HEK293 (cell line): Measurements from ENCODE around the gene RNF39.
"Not testable (repeated sequence)": the region's sequence is repeated elsewhere in the genome, so short reads cannot be mapped to it uniquely, and the experiment has no call there.

Experiments
- CTCF ChIA-PET: fragments of 350-600 bp; formaldehyde crosslinking; extraction: SDS; loops from one replicate; lab custom pipeline; 2021; ENCODE audit warnings: antibody characterized with exemption; lab: Yijun Ruan, JAX
- POLR2A ChIA-PET: fragments of 300-600 bp; formaldehyde crosslinking; extraction: SDS; loops from one replicate; lab custom pipeline; 2020; ENCODE audit warnings: antibody characterized with exemption, inconsistent platforms; lab: Yijun Ruan, JAX
- H3K27ac ChIP-seq: fragments of 200-500 bp; sonication (Bioruptor generic); 2 replicates; pipeline ENCODE4 v1.5.1; 2014; ENCODE audit warnings: low read depth, low read length, control low read depth, inconsistent platforms; ENCODE audit errors: extremely low read depth
- H3K36me3 ChIP-seq, 2 experiments: fragments of 200-500 bp in 1 of 2; sonication (Bioruptor generic) in 1 of 2; 1 replicate in 1 of 2; 2 replicates in 1 of 2; pipeline ENCODE4 v1.5.1; 2014 to 2017; ENCODE audit warnings: inconsistent platforms in 2 of 2, low read length in 2 of 2; ENCODE audit not compliant: control insufficient read depth in 2 of 2, insufficient read depth in 1 of 2
- H3K4me1 ChIP-seq: fragments of 200-500 bp; sonication (Bioruptor generic); 2 replicates; pipeline ENCODE4 v1.5.1; 2014; ENCODE audit warnings: mild to moderate bottlenecking, low read length, inconsistent platforms; ENCODE audit not compliant: control insufficient read depth, insufficient read depth
- H3K4me3 ChIP-seq: 2 replicates; pipeline ENCODE4 v1.5.1; 2011; ENCODE audit warnings: low read depth, mild to moderate bottlenecking, control low read depth, low read length, moderate library complexity
- H3K9me3 ChIP-seq: fragments of 200-500 bp; sonication (Bioruptor generic); 2 replicates; pipeline ENCODE4 v1.5.1; 2014; ENCODE audit warnings: low read depth, low read length, inconsistent platforms; ENCODE audit not compliant: control insufficient read depth, insufficient read depth
- KLF1 ChIP-seq: fragments of 450-650 bp; formaldehyde crosslinking; IDR thresholded peaks from 2 replicates; pipeline ENCODE4 v1.5.1; 2016; ENCODE audit warnings: missing biosample characterization, missing genetic modification characterization
- KLF10 ChIP-seq: fragments of 450-650 bp; IDR thresholded peaks from 2 replicates; pipeline ENCODE4 v1.5.1; 2018; ENCODE audit warnings: missing biosample characterization, mild to moderate bottlenecking, missing genetic modification characterization
- KLF9 ChIP-seq: fragments of 450-650 bp; formaldehyde crosslinking; IDR thresholded peaks from 2 replicates; pipeline ENCODE4 v1.5.1; 2016; ENCODE audit warnings: missing biosample characterization, missing genetic modification characterization, low read depth
- SCRT2 ChIP-seq: fragments of 450-650 bp; formaldehyde crosslinking; IDR thresholded peaks from 2 replicates; pipeline ENCODE4 v1.5.1; 2016; ENCODE audit warnings: missing biosample characterization, missing genetic modification characterization
- ZBTB1 ChIP-seq: fragments of 450-650 bp; formaldehyde crosslinking; IDR thresholded peaks from 2 replicates; pipeline ENCODE4 v1.5.1; 2016; ENCODE audit warnings: missing biosample characterization, missing genetic modification characterization
- ZNF140 ChIP-seq: fragments of 450-650 bp; formaldehyde crosslinking; IDR thresholded peaks from 2 replicates; pipeline ENCODE4 v1.5.1; 2016; ENCODE audit warnings: missing biosample characterization, missing genetic modification characterization
- ZNF16 ChIP-seq: fragments of 450-650 bp; formaldehyde crosslinking; IDR thresholded peaks from 2 replicates; pipeline ENCODE4 v1.5.1; 2016; ENCODE audit warnings: low read depth, missing biosample characterization, missing genetic modification characterization
- ZNF169 ChIP-seq: fragments of 450-650 bp; formaldehyde crosslinking; IDR thresholded peaks from 2 replicates; pipeline ENCODE4 v1.5.1; 2016; ENCODE audit warnings: missing biosample characterization, missing genetic modification characterization
- ZNF37A ChIP-seq: fragments of 450-650 bp; IDR thresholded peaks from 2 replicates; pipeline ENCODE4 v1.5.1; 2018; ENCODE audit warnings: missing biosample characterization, missing genetic modification characterization
- ZNF398 ChIP-seq: fragments of 450-650 bp; formaldehyde crosslinking; IDR thresholded peaks from 2 replicates; pipeline ENCODE4 v1.5.1; 2017; ENCODE audit warnings: missing biosample characterization, missing genetic modification characterization
- ZNF423 ChIP-seq: fragments of 450-650 bp; formaldehyde crosslinking; IDR thresholded peaks from 2 replicates; pipeline ENCODE4 v1.5.1; 2016; ENCODE audit warnings: missing biosample characterization, missing genetic modification characterization
- ZNF48 ChIP-seq: fragments of 450-650 bp; formaldehyde crosslinking; IDR thresholded peaks from 2 replicates; pipeline ENCODE4 v1.5.1; 2016; ENCODE audit warnings: missing biosample characterization, missing genetic modification characterization
- ZNF501 ChIP-seq: fragments of 450-650 bp; formaldehyde crosslinking; IDR thresholded peaks from 2 replicates; pipeline ENCODE4 v1.5.1; 2016; ENCODE audit warnings: missing biosample characterization, missing genetic modification characterization
- ZNF513 ChIP-seq: fragments of 450-650 bp; IDR thresholded peaks from 2 replicates; pipeline ENCODE4 v1.5.1; 2018; ENCODE audit warnings: missing biosample characterization, missing genetic modification characterization
- ZNF518A ChIP-seq: fragments of 450-650 bp; formaldehyde crosslinking; conservative IDR thresholded peaks from 2 replicates; pipeline ENCODE4 v1.5.1; 2016; ENCODE audit warnings: low read depth, missing biosample characterization, missing genetic modification characterization
- ZNF521 ChIP-seq: fragments of 450-650 bp; formaldehyde crosslinking; IDR thresholded peaks from 2 replicates; pipeline ENCODE4 v1.5.1; 2017; ENCODE audit warnings: missing biosample characterization, mild to moderate bottlenecking, missing genetic modification characterization
- ZNF658 ChIP-seq: fragments of 450-650 bp; formaldehyde crosslinking; IDR thresholded peaks from 2 replicates; pipeline ENCODE4; 2016; ENCODE audit warnings: missing biosample characterization, missing genetic modification characterization
- ZNF785 ChIP-seq: fragments of 450-650 bp; formaldehyde crosslinking; IDR thresholded peaks from 2 replicates; pipeline ENCODE4 v1.5.1; 2016; ENCODE audit warnings: missing biosample characterization, missing genetic modification characterization
- TF ChIP-seq, protein P1 (sequence below): fragments of 450-650 bp; formaldehyde crosslinking; IDR thresholded peaks from 2 replicates; pipeline ENCODE4 v1.5.0; 2017; ENCODE audit warnings: missing biosample characterization, missing genetic modification characterization, borderline replicate concordance
- TF ChIP-seq, protein P2 (sequence below): fragments of 450-650 bp; formaldehyde crosslinking; optimal IDR thresholded peaks from 2 replicates; pipeline ENCODE3; 2016; ENCODE audit warnings: missing biosample characterization, mild to moderate bottlenecking, missing genetic modification characterization

RNF39 gene

DNA sequence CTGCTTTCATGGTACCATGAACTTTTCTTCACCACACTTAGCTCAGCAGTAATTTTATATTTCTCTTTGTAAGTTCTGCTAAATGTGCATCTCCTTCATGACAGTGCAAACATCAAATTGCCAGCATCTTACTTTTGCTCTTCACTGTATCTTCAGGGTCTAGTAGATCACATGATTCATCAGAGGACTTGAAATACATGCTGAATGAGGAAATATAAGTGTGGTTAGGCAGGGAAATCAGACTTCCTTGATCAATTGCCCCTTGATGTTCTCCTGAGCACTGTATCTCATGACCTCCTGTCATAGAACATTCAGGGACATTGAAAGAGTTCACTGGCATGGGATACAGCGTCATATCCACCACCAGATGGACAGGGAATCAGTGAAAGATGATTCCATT, 39.8 kb downstream of the RNF39 start (continued):
- TF ChIP-seq KLF10, result no peak
- TF ChIP-seq ZNF48 (tag by site-specific recombination), result no peak
- TF ChIP-seq ZNF513 (tag by site-specific recombination), result no peak
- no peak for TF ChIP-seq ZNF16 (tag by site-specific recombination)
- TF ChIP-seq ZNF521 (tag by site-specific recombination), result no peak
- no peak for TF ChIP-seq ZNF501 (tag by site-specific recombination)
- TF ChIP-seq, protein P1, sequence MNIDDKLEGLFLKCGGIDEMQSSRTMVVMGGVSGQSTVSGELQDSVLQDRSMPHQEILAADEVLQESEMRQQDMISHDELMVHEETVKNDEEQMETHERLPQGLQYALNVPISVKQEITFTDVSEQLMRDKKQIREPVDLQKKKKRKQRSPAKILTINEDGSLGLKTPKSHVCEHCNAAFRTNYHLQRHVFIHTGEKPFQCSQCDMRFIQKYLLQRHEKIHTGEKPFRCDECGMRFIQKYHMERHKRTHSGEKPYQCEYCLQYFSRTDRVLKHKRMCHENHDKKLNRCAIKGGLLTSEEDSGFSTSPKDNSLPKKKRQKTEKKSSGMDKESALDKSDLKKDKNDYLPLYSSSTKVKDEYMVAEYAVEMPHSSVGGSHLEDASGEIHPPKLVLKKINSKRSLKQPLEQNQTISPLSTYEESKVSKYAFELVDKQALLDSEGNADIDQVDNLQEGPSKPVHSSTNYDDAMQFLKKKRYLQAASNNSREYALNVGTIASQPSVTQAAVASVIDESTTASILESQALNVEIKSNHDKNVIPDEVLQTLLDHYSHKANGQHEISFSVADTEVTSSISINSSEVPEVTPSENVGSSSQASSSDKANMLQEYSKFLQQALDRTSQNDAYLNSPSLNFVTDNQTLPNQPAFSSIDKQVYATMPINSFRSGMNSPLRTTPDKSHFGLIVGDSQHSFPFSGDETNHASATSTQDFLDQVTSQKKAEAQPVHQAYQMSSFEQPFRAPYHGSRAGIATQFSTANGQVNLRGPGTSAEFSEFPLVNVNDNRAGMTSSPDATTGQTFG, result no peak
- TF ChIP-seq KLF9 (tag by site-specific recombination), result no peak
- TF ChIP-seq ZNF140 (tag by site-specific recombination), result no peak

- 0 out of 2 replicates have a peak, but pooled peaks have one; percentile 34 for TF ChIP-seq ZNF398 (tag by site-specific recombination)
- ChIA-PET CTCF (interaction anchor here (0.5 to 1.4 kb wide), 6 partner anchors 9 to 185 kb away, joined by 3 to 4 read pairs (median 3); no protein-coding TSS in a partner anchor), POLR2A (interaction anchor here (1.4 to 1.7 kb wide), 2 partner anchors 28 to 33 kb away, joined by 4 to 5 read pairs; partner anchors contain the start of genes POLR1H and PPP1R11)
- not testable (repeated sequence) for H3K27ac ChIP-seq, H3K36me3 ChIP-seq, H3K4me3 ChIP-seq, H3K4me1 ChIP-seq, H3K9me3 ChIP-seq
Observed at GRCh38 chr6:30033440-30033839, 42.1 kb downstream of the RNF39 start.

DNA sequence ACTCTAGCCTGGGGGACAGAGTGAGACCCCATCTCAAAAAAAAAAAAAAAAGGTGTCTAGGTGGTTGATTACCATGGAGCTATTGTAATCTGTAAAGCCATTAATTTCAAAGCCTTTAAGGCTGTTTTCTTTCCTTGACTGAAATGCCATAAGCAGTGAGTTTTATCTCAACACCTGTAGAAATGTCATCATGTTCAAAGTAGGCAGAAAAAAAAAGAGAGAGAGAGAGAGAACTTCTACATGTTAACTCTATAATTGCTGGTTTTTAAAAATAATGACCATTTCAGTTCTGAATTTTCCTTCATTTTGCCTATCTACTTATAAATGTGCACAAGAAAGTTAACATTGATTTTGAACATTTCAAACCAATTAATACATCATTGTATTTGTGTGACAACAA, 44.2 kb downstream of the RNF39 start:
- ChIA-PET POLR2A (interaction anchor here (0.7 to 1.1 kb wide), 2 partner anchors 30 to 332 kb away, joined by 3 to 4 read pairs; no protein-coding TSS in a partner anchor), CTCF (interaction anchor here (0.6 to 1.6 kb wide), 4 partner anchors 10 to 182 kb away, joined by 3 to 10 read pairs (median 4); no protein-coding TSS in a partner anchor)
- no peak overlapping the region for H3K4me3 ChIP-seq
- no peaks in the 10 kb centered on the region for H3K4me1 ChIP-seq
- no peaks in the 10 kb centered on the region for H3K9me3 ChIP-seq
- H3K27ac ChIP-seq, result no peak overlapping the region
- peaks cover 0 to 10% of the 10 kb centered on the region in 2 experiments; a peak in 1 of 3 replicates for H3K36me3 ChIP-seq
- TF ChIP-seq ZNF48 (tag by site-specific recombination) (no peak), ZNF785 (no peak), ZNF37A (no peak), ZNF169 (tag by site-specific recombination) (no peak), KLF1 (tag by site-specific recombination) (no peak), ZBTB1 (no peak), ZNF518A (tag by site-specific recombination) (no peak), ZNF658 (tag by site-specific recombination) (no peak), SCRT2 (tag by site-specific recombination) (no peak), ZNF423 (tag by site-specific recombination) (no peak)
- TF ChIP-seq, protein P2, sequence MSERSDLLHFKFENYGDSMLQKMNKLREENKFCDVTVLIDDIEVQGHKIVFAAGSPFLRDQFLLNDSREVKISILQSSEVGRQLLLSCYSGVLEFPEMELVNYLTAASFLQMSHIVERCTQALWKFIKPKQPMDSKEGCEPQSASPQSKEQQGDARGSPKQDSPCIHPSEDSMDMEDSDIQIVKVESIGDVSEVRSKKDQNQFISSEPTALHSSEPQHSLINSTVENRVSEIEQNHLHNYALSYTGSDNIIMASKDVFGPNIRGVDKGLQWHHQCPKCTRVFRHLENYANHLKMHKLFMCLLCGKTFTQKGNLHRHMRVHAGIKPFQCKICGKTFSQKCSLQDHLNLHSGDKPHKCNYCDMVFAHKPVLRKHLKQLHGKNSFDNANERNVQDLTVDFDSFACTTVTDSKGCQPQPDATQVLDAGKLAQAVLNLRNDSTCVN (tag by site-specific recombination), result no peak
- TF ChIP-seq, all 188 proteins: peak for 0
